Activated T-cell treated with anti-CD3 and anti-CD28 coated beads for 1 hour (primary cell): ENCODE measurements around the gene CCDC178.

Experiments used
- DNase-seq: peaks from one replicate; pipeline ENCODE4 v3.0.0-alpha.2; 2020; ENCODE audit warnings: low read depth

Gene CCDC178

DNA sequence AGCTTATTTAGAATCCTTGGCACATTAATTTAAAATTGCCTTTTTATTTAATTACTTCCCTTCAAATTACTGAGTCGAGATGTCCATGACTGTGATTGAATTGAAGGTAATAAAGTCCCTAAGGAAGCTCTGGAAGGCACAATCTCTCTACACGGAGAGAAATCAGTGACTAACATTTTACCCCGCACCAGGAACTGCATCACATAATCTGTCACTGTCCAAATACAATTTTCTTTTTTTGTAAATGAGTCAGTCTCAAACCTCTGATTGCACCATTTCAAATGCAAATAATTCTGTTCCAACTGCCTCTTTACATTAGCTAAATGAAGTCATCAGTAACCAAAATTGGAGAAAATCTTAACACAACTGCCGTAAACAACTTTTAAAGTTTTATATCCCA lies 311.9 kb downstream of the CCDC178 start:
- DNase-seq, result no peak

DNA sequence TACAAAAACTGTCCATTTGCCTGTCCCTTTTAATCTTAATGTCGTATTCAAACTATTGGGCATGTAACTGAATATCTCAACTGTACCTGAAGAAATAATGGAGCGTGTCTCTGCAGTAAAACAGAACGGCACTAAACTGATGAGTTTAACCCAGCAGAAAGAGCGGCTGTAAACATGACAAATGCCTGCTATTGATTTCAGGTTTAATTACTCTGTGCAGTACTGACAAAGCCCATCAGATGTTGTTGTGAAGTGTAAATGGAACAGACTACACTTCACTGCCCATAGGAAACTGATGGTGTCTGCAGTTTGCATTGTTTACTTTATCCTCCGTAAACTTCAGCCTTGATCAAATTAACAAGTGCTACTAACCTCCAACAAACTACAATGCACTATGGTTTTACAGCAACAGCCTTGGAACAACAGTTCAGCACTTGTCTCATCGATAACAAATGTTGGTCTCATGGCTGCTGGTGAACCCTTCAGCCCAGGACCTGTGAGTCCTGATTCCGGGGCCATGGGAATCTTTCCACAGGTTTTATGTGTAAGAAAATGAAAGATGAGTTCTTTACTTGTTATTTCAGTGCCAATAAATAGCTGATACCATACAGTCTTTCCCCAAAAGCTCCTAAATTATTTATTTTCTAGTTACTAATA lies 316.5 kb downstream of the CCDC178 start:
- no peak for DNase-seq

DNA sequence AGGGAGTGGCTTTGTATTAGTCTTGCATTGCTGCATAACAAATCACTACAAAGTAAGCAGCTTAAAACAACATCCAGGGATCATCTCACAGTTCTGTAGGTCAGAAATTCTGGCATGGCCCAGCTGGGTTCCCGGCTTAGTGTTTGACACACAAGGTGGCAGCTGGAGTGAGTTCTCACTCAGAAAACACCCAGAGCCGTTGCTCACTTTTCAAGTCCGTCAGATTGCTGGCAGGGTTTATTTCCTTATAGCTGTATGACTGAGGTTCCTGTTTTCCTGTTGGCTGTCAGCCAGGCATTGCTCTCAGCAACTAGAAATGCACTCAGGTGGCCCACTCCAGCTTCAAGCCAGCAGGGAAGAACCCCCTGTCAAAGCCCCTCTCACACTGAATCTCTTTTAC lies 324.1 kb downstream of the CCDC178 start:
- no peak for DNase-seq

- no peak for DNase-seq
These were observed 324.6 kb downstream of the CCDC178 start for GRCh38 chr18:33115917-33116316.

DNA sequence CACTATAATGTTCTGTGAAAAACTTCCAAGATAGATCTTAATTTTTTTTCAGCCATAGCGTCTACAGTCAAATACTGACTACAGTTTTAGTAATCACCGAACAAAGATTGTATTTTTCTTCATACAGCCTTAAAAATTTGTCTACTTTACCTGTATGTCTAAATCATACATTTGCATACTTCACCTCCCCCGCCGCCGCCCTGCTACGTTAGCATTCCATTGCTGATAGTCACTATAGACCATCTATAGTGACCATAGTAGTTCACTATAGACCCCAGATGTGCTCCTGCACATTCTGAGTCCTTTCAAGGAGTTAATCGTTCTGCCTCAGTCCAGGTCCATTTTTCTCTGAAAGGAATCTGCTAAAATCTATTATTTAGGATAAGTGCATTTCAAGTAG lies 325.0 kb downstream of the CCDC178 start:
- DNase-seq, result no peak

GRCh38 chr18:33114749-33115148 lies 325.8 kb downstream of the CCDC178 start:
- no peak for DNase-seq

GRCh38 chr18:33113416-33113815 lies 327.1 kb downstream of the CCDC178 start:
- DNase-seq, result no peak

GRCh38 chr18:33107511-33107910 lies 333.0 kb downstream of the CCDC178 start:
- DNase-seq, result no peak

DNA sequence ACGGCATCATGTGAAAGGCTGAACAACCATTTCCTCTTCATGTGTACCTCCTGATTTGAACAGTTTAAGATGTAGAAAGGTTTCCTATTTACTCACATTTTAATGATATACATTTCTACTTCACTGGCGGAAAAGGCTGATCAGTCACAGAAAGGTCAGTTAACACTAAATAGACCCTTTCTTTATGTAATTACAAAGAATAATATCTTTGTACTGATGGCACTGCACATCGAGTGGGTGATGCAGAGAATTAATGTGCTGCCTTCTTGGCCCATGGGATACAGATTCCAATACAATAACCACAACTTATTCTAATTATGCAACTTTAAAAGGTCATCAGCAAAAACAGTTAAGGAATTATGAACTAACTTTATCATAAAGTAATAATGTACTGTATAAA lies 339.2 kb downstream of the CCDC178 start:
- DNase-seq, result no peak

DNA sequence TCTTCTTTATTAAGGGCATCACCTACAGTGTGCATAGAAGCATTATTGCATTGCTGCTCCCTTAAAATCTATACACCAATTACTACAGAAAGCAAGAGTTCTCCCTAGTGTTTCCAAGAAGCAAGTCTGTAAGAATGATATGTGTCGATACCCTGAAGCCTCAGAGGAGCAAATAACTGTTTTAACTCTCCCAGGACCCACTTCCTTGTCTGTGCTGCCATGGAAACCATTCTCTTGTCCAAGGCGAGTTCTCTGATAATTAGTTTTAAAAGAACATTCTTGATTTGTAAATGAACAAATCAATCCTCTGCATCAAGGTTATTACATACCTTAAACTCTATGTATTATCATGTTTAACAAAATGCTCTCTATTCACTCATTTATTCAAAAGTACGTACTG lies 340.9 kb downstream of the CCDC178 start:
- DNase-seq, result no peak

DNA sequence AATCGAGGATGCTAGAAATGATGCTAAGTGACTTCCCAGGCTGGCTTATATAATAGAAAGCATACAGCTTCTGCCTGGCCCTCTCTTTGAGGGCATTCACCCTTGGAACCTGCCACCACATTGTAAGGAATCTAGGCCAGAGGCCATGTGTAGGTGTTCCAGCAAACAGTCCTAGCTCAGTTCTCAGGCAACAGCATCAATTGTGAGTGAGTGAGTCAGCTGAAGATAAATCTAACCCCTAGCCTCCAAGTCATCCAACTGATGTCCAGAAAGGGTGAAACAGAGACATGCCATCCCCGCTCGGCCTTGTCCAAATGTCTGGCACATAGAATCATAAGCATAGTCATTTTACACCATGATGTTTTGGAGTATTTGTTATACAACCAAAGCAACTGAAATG lies 343.4 kb downstream of the CCDC178 start:
- DNase-seq, result no peak

DNA sequence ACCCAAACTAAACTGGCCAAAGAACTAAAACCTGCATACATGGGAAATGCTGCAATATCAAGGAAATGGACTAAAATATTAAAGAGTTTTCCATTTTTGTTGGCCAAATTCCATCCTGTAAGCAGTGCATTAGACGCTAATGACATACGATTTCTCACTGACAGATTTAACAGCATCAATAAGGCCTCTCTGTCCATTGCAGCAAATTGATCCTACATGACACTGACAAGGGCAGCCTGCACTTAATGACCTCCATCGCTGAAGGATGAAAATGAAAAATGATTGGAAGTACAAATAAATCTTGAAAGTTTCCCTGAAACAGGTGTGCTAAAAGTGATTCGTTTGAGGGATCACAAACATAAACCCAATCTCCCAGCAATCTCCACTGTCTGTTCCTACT lies 350.1 kb downstream of the CCDC178 start:
- DNase-seq, result no peak

DNA sequence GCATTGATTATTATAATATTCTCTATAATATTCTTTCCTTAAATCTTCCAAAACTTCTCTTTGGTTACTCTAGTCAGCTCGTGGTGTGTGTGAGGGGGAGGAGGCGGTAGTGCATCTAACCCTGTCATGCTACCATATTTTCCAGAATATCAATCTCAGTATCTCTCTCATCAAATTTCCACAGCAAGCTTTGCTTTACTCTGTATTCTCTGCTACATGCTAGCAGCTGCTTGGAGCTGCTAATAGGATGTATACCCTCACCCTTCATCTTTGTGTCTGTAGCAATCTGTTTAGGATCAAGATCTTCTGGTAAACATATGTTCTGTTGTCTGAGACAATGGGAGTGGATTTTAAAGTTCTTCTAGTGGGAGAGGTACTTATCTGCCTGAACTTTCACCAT lies 363.9 kb downstream of the CCDC178 start:
- no peak for DNase-seq

GRCh38 chr18:33074125-33074524 lies 366.4 kb downstream of the CCDC178 start:
- no peak for DNase-seq

DNA sequence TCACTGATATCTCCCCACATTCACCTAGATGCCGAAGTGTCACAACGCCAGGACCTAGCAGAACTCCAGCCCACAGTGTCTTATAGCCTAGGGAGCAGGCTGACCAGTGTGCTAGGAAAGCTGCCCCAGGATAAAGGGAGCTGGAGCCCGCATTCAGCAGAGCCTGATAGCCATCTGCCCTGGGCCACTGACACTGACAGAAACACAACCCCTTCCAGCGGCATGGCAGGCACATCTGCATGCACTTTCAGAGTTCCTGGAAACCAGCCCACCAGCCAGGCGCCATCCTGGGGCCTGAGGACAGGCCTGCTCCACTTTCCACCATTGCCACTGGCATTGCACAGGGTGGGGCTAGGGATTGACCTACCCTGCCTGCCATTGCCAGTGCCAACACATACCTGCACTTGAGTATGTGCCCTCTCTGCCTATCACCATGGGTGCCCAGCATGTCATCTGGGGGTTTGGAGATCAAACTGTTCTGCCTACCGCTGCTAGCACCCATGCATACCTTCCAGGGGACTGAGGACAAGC lies 377.6 kb downstream of the CCDC178 start:
- DNase-seq, result no peak

DNA sequence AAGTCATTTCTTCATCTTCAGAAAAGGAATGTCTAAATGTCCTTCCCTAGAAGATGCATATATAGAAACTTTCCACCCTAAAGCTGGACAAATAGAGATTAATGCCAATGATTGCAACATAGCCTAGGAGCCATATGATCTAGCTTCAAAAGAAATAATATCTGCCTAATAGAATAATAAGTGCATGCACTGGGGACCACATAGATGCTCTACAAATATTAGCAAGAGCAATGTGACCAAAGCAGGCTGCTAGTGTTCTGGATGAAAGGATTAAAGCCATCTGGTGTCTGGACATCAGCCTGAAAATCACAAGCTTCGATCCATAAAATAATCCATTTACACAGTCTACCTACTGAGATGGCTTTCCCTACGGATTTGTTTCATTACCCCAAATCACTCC lies 387.6 kb downstream of the CCDC178 start:
- DNase-seq, result no peak

- no peak for DNase-seq
These were observed 389.1 kb downstream of the CCDC178 start for GRCh38 chr18:33051407-33051806.

DNA sequence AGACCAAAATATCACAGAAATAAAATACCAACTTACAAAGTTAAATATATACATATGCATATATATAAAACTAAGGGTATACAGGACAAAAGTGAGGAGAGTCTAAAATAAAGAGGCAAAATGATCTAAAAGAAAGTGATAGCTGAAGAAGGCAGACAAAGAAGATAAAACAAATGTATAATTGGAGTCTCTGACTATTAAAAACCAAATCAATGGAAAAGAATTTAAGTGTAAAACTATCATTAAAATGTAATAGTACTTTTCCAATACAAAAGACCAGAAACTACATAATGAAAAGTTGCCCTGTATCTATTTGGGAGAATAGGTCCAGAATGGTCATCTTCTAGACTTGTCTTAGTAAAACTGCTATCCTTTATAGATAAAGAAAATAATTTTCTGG lies 400.3 kb downstream of the CCDC178 start:
- no peak for DNase-seq

DNA sequence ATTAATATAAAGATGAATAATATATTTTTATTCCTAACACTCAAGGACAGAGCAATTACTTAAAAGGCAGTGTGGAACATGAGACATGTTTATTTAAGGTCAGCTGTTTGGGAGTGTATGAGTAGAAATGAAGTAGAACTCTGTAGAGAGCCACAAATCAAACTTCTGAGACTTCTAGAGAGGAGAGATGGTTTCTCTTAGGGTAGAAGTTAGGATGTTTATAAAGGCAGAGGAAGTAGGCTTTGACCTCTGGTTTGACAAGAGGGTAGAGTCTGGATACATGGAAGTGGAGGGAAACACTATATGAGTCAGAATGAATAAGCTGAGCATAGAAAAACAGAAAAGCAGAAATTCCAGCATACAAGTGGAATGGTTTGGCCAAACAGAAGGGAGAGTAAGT lies 405.6 kb downstream of the CCDC178 start:
- no peak for DNase-seq

GRCh38 chr18:33034212-33034611 lies 406.3 kb downstream of the CCDC178 start:
- DNase-seq, result no peak

GRCh38 chr18:33022370-33022769 lies 418.2 kb downstream of the CCDC178 start:
- no peak for DNase-seq

DNA sequence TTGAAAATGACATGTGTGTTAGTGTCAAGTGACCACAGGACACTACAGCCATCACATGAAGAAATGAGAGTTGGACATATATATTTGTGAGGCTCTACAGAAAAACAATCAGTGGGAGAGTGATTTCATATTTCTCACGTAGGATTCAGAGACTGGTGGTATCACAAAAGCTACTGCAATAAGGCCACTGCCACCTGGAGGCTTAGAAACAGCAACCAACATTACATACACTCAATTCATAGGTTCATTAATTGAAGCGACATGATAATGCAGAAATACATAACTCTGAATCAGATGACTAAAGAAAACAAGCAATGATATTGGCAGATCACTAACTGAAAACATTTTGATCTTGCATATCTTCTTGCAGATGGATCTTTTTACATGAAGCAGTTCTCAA lies 419.6 kb downstream of the CCDC178 start:
- DNase-seq, result no peak

- no peak for DNase-seq
These were observed 426.3 kb downstream of the CCDC178 start for GRCh38 chr18:33014060-33014796.

DNA sequence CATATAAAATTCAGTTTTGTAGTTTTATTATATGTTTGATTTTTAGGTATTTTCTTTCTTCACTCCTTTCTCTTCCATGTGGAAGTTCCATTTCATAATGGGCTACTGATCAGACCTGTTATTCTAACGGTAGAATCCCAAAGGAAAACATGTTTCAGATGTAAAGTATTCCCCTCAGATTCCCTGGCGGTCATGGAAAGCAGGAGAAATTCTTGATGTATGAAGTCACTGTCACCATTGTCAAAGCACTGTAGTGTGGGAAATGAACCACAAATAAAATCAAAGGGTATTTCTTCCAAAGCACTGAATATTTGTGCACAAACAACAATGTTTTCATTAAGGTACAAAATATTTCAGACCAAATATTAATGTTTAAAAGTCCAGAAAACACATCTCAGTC lies 430.4 kb downstream of the CCDC178 start:
- DNase-seq, result no peak
